Liver (tissue), 9 donors: ENCODE measurements around the gene C10orf67. TPM values are rescaled to one million over a fixed set of nuclear protein-coding genes. Genes with fewer than 3 reads are reported as not detected.

Source experiments
- DNase-seq: peaks from one replicate; pipeline ENCODE4 v3.0.0-alpha.2; 2017; ENCODE audit warnings: low spot score
- H3K27ac ChIP-seq, 2 donors: one replicate each; pipeline ENCODE4 v1.7.0; 2013; ENCODE audit warnings: inconsistent platforms in 2 of 2, low read length in 2 of 2, control low read depth in 1 of 2, low read depth in 1 of 2, mild to moderate bottlenecking in 1 of 2
- H3K27me3 ChIP-seq, 4 donors: one replicate each; pipeline versions ENCODE4 v1.6.1 to v1.7.0; 2013; ENCODE audit warnings: low read length in 3 of 4, inconsistent platforms in 1 of 4, mild to moderate bottlenecking in 1 of 4, moderate library complexity in 1 of 4; ENCODE audit not compliant: control insufficient read depth in 4 of 4, insufficient read depth in 4 of 4
- H3K36me3 ChIP-seq, 4 donors: one replicate each; pipeline versions ENCODE4 v1.6.1 to v1.7.0; 2013; ENCODE audit warnings: low read length in 3 of 4, mild to moderate bottlenecking in 3 of 4, low read depth in 1 of 4, moderate library complexity in 1 of 4; ENCODE audit not compliant: control insufficient read depth in 4 of 4, insufficient read depth in 3 of 4
- H3K4me1 ChIP-seq, 4 donors: one replicate each; pipeline versions ENCODE4 v1.6.1 to v1.7.0; 2013; ENCODE audit warnings: low read length in 3 of 4, mild to moderate bottlenecking in 3 of 4, moderate library complexity in 1 of 4; ENCODE audit not compliant: control insufficient read depth in 4 of 4, insufficient read depth in 4 of 4
- H3K4me3 ChIP-seq, 3 donors: one replicate each; pipeline versions ENCODE4 v1.6.1 to v1.7.0; 2013; ENCODE audit warnings: low read length in 3 of 3, control low read depth in 1 of 3, low read depth in 1 of 3, mild to moderate bottlenecking in 1 of 3
- H3K9ac ChIP-seq, 2 donors: one replicate each; pipeline ENCODE4 v1.7.0; 2013; ENCODE audit warnings: low read length in 2 of 2, mild to moderate bottlenecking in 2 of 2, moderate library complexity in 2 of 2, control low read depth in 1 of 2, low read depth in 1 of 2
- H3K9me3 ChIP-seq, 4 donors: one replicate each; pipeline versions ENCODE4 v1.6.1 to v1.7.0; 2013; ENCODE audit warnings: low read length in 3 of 4; ENCODE audit not compliant: control insufficient read depth in 4 of 4
- ATF3 ChIP-seq: IDR thresholded peaks from 2 replicates; pipeline ENCODE4 v1.6.1; 2016; ENCODE audit warnings: antibody characterized with exemption
- CTCF ChIP-seq: fragments of 150-350 bp; IDR thresholded peaks from 2 replicates; pipeline ENCODE4 v1.5.1; 2017; ENCODE audit warnings: improper control_type of control experiment, low read depth, low read length; ENCODE audit not compliant: missing input control
- EGR1 ChIP-seq, 2 donors: IDR thresholded peaks; 2 replicates each; pipeline ENCODE4 v1.6.1; 2016 to 2018; ENCODE audit warnings: antibody characterized with exemption in 2 of 2, low read depth in 2 of 2
- FOXA1 ChIP-seq: IDR thresholded peaks from 2 replicates; pipeline ENCODE4 v1.6.1; 2016; ENCODE audit warnings: antibody characterized with exemption
- FOXA2 ChIP-seq: IDR thresholded peaks from 2 replicates; pipeline ENCODE4 v1.6.1; 2016; ENCODE audit warnings: antibody characterized with exemption
- GABPA ChIP-seq, 2 donors: IDR thresholded peaks in 1 of 2; conservative IDR thresholded peaks in 1 of 2; 2 replicates each; pipeline ENCODE4 v1.6.1; 2016; ENCODE audit warnings: antibody characterized with exemption in 2 of 2, mild to moderate bottlenecking in 1 of 2, moderate library complexity in 1 of 2
- HNF4A ChIP-seq, 2 donors: conservative IDR thresholded peaks; 2 replicates each; pipeline ENCODE4 v1.6.1; 2016; ENCODE audit warnings: antibody characterized with exemption in 2 of 2, mild to moderate bottlenecking in 2 of 2
- HNF4G ChIP-seq: IDR thresholded peaks from 2 replicates; pipeline ENCODE4 v1.6.1; 2016; ENCODE audit warnings: antibody characterized with exemption
- MAX ChIP-seq: IDR thresholded peaks from 2 replicates; pipeline ENCODE4 v1.6.1; 2016; ENCODE audit warnings: antibody characterized with exemption
- NR2F2 ChIP-seq: IDR thresholded peaks from 2 replicates; pipeline ENCODE4 v1.6.1; 2016; ENCODE audit warnings: antibody characterized with exemption
- RAD21 ChIP-seq, 2 donors: IDR thresholded peaks; 2 replicates each; pipeline ENCODE4 v1.6.1; 2016; ENCODE audit warnings: antibody characterized with exemption in 2 of 2, mild to moderate bottlenecking in 2 of 2
- REST ChIP-seq: IDR thresholded peaks from 2 replicates; pipeline ENCODE4 v1.6.1; 2016; ENCODE audit warnings: antibody characterized with exemption, mild to moderate bottlenecking
- RXRA ChIP-seq, 2 donors: IDR thresholded peaks; 2 replicates each; pipeline ENCODE4 v1.6.1; 2017 to 2018; ENCODE audit warnings: antibody characterized with exemption in 2 of 2, mild to moderate bottlenecking in 1 of 2
- TAF1 ChIP-seq: conservative IDR thresholded peaks from 2 replicates; pipeline ENCODE4 v1.6.1; 2016; ENCODE audit warnings: antibody characterized with exemption, mild to moderate bottlenecking
- YY1 ChIP-seq: IDR thresholded peaks from 2 replicates; pipeline ENCODE4 v1.6.1; 2016; ENCODE audit warnings: antibody characterized with exemption, mild to moderate bottlenecking
- ZBTB33 ChIP-seq: IDR thresholded peaks from 2 replicates; pipeline ENCODE4 v1.6.1; 2016; ENCODE audit warnings: antibody characterized with exemption
- WGBS: extraction: QIAGEN DNeasy Blood & Tissue Kit; methylation state at CpG from one replicate; pipeline ENCODE4 v1.1.7; 2013; 5-methylcytosine and 5-hydroxymethylcytosine counted together
- polyA plus RNA-seq, 2 donors: library from polyadenylated mRNA; stranded (reverse) in 1 of 2; unstranded in 1 of 2; fragments of 200-250 nt in 1 of 2; fragments of >200 nt in 1 of 2; fragmentation: Nextera tagmentation in 1 of 2; extraction: Ambion mirVana in 1 of 2; gene quantifications; one replicate each; pipeline versions ENCODE4 v1.2.1 to v1.2.3, GENCODE V29; 2013 to 2015
- total RNA-seq, 2 donors: library from RNA; depleted of rRNA; stranded (reverse); fragments of >200 nt; gene quantifications; one replicate each; pipeline ENCODE4 v1.2.3, GENCODE V29; 2014
- donor health status: healthy.
- donor health status: healthy.
- donor health status: healthy.
- donor health status: healthy.
- donor health status: healthy.

Gene C10orf67
- total and polyA plus RNA-seq, 4 donors = 0.02 TPM; not detected in 3

- DNase-seq = no peak
These were observed 81.7 kb downstream of the C10orf67 start for GRCh38 chr10:23262928-23263327.

GRCh38 chr10:23258516-23258915, 86.1 kb downstream of the C10orf67 start:
- H3K27ac ChIP-seq = no peak overlapping the region
- no peaks in the 10 kb centered on the region for H3K27me3 ChIP-seq
- no peaks in the 10 kb centered on the region for H3K4me1 ChIP-seq
- H3K36me3 ChIP-seq = no peaks in the 10 kb centered on the region
- WGBS = 88% methylated on average over 2 of the region's 2 CpGs
- DNase-seq = no peak
- no peaks in the 10 kb centered on the region for H3K9me3 ChIP-seq
- no peak overlapping the region for H3K9ac ChIP-seq
- no peak overlapping the region for H3K4me3 ChIP-seq
- TF ChIP-seq EGR1 (IDR thresholded peaks at IDR 0.05; ENCODE audit: low read depth in 2 of 2) (no peak), MAX (no peak), HNF4G (no peak), YY1 (no peak), FOXA2 (no peak), REST (no peak), RAD21 (IDR thresholded peaks at IDR 0.05) (no peak), RXRA (IDR thresholded peaks at IDR 0.05) (no peak), NR2F2 (no peak), GABPA (IDR thresholded peaks at IDR 0.05 in 1 of 2, conservative IDR thresholded peaks at IDR 0.05 in 1 of 2) (no peak), HNF4A (conservative IDR thresholded peaks at IDR 0.05) (no peak), ZBTB33 (no peak)

More at GRCh38 chr10:23262928-23263327, 81.7 kb downstream of the C10orf67 start:
- TF ChIP-seq CTCF (no peak), ZBTB33 (no peak), FOXA1 (no peak), HNF4G (no peak), GABPA (IDR thresholded peaks at IDR 0.05 in 1 of 2, conservative IDR thresholded peaks at IDR 0.05 in 1 of 2) (no peak), ATF3 (no peak), TAF1 (no peak)
- H3K36me3 ChIP-seq = no peaks in the 10 kb centered on the region
- no peaks in the 10 kb centered on the region for H3K4me1 ChIP-seq
- 93% methylated on average over 2 of the region's 2 CpGs for WGBS
- H3K27ac ChIP-seq = no peak overlapping the region
- H3K27me3 ChIP-seq = no peaks in the 10 kb centered on the region
- H3K9me3 ChIP-seq = no peaks in the 10 kb centered on the region
- H3K4me3 ChIP-seq = no peak overlapping the region
- no peak overlapping the region for H3K9ac ChIP-seq
